HEK293 (cell line): ENCODE measurements around the gene CKMT2.

Experiments used
- CTCF ChIP-seq: fragments of 450-650 bp; formaldehyde crosslinking; IDR thresholded peaks from 2 replicates; pipeline ENCODE4 v1.5.1; 2016; ENCODE audit warnings: missing biosample characterization, missing genetic modification characterization
- MEIS1 ChIP-seq: sonication (generic); formaldehyde crosslinking; IDR thresholded peaks from 2 replicates; pipeline ENCODE4 v1.8.1; 2022; ENCODE audit warnings: missing genetic modification reagents, mild to moderate bottlenecking, borderline replicate concordance
- MYNN ChIP-seq: fragments of 450-650 bp; formaldehyde crosslinking; IDR thresholded peaks from 2 replicates; pipeline ENCODE4 v1.5.1; 2016; ENCODE audit warnings: missing biosample characterization, missing genetic modification characterization, borderline replicate concordance
- PRDM1 ChIP-seq: fragments of 450-650 bp; formaldehyde crosslinking; IDR thresholded peaks from 2 replicates; pipeline ENCODE4; 2016; ENCODE audit warnings: missing biosample characterization, missing genetic modification characterization
- REST ChIP-seq: fragments of 450-650 bp; formaldehyde crosslinking; IDR thresholded peaks from 2 replicates; pipeline ENCODE4 v1.5.1; 2016; ENCODE audit warnings: missing biosample characterization, missing genetic modification characterization
- SP3 ChIP-seq: fragments of 450-650 bp; formaldehyde crosslinking; IDR thresholded peaks from 2 replicates; pipeline ENCODE4 v1.5.1; 2016; ENCODE audit warnings: missing biosample characterization, missing genetic modification characterization
- WT1 ChIP-seq: fragments of 450-650 bp; formaldehyde crosslinking; IDR thresholded peaks from 2 replicates; pipeline ENCODE4 v1.5.1; 2016; ENCODE audit warnings: missing biosample characterization, missing genetic modification characterization
- ZNF776 ChIP-seq: fragments of 450-650 bp; formaldehyde crosslinking; IDR thresholded peaks from 2 replicates; pipeline ENCODE4 v1.5.0; 2017; ENCODE audit warnings: missing biosample characterization, missing genetic modification characterization, borderline replicate concordance
- ZSCAN23 ChIP-seq: fragments of 450-650 bp; formaldehyde crosslinking; IDR thresholded peaks from 2 replicates; pipeline ENCODE4 v1.5.1; 2016; ENCODE audit warnings: missing biosample characterization, missing genetic modification characterization
- ZSCAN4 ChIP-seq: fragments of 450-650 bp; formaldehyde crosslinking; IDR thresholded peaks from 2 replicates; pipeline ENCODE4 v1.5.1; 2017; ENCODE audit warnings: missing biosample characterization, missing genetic modification characterization

- TF ChIP-seq CTCF (tag by site-specific recombination) (no peak), MYNN (tag by site-specific recombination) (no peak), MEIS1 (CRISPR knock-in tag) (no peak), SP3 (tag by site-specific recombination) (no peak), ZNF776 (tag by site-specific recombination) (no peak), WT1 (tag by site-specific recombination) (no peak), REST (tag by site-specific recombination) (no peak), PRDM1 (no peak), ZSCAN4 (tag by site-specific recombination) (no peak), ZSCAN23 (no peak)
Measured at GRCh38 chr5:81300921-81301270, 67.8 kb downstream of the CKMT2 start.
